ENCODE data around the gene GLOD4. TPM values are rescaled to one million over a fixed set of nuclear protein-coding genes. Genes with fewer than 3 reads are reported as not detected.

The GLOD4 gene
- total and polyA plus RNA-seq, 9 donors = 22.1 to 90.6 (median 46.0) TPM

- TF ChIP-seq POLR2A (IDR thresholded peaks at IDR 0.05) = no peak
- no peak for TF ChIP-seq CTCF (IDR thresholded peaks at IDR 0.05)
- no peak for TF ChIP-seq EP300 (IDR thresholded peaks at IDR 0.05)
- whole genome bisulfite sequencing, 3 donors = 93 to 95% (median 94%) methylated on average over 18 to 19 of the region's 19 CpGs
- Histone ChIP-seq H3K27ac (no peak overlapping the region), H3K27me3 (no peaks in the 10 kb centered on the region), H3K9me3 (no peaks in the 10 kb centered on the region), H3K4me3 (no peak overlapping the region), H3K36me3 (no peaks in the 10 kb centered on the region), H3K4me1 (ENCODE audit: insufficient read depth) (no peaks in the 10 kb centered on the region)
- DNase-seq = no peak
- intact Hi-C loops (cut with DNase I) = no loop called here
Observed at GRCh38 chr17:819251-819650, 37.2 kb upstream of the GLOD4 start.

- Histone ChIP-seq H3K4me3 (no peak overlapping the region), H3K9me3 (no peaks in the 10 kb centered on the region), H3K27me3 (no peaks in the 10 kb centered on the region), H3K4me1 (ENCODE audit: insufficient read depth) (no peaks in the 10 kb centered on the region), H3K36me3 (no peaks in the 10 kb centered on the region), H3K27ac (no peak overlapping the region)
- WGBS, 3 donors = 90 to 95% (median 93%) methylated on average over 20 of the region's 20 CpGs
- TF ChIP-seq EP300 (IDR thresholded peaks at IDR 0.05) = no peak
- no peak for TF ChIP-seq CTCF (IDR thresholded peaks at IDR 0.05)
- no peak for TF ChIP-seq POLR2A (IDR thresholded peaks at IDR 0.05)
- no peak for DNase-seq
- intact Hi-C loops (cut with DNase I) = no loop called here
Observed at GRCh38 chr17:814371-814770, 32.3 kb upstream of the GLOD4 start.

GRCh38 chr17:812638-813204 lies 30.6 kb upstream of the GLOD4 start:
- 90 to 96% (median 94%) methylated on average over 14 of the region's 14 CpGs for WGBS, 3 donors
- no peaks in the 10 kb centered on the region for H3K27me3 ChIP-seq
- DNase-seq = no peak
- intact Hi-C loops (cut with DNase I) = no loop called here
- no peak overlapping the region for H3K27ac ChIP-seq
- H3K36me3 ChIP-seq = no peaks in the 10 kb centered on the region
- H3K9me3 ChIP-seq = no peaks in the 10 kb centered on the region
- H3K4me3 ChIP-seq = no peak overlapping the region
- no peaks in the 10 kb centered on the region for H3K4me1 ChIP-seq (ENCODE audit: insufficient read depth)
- TF ChIP-seq POLR2A (IDR thresholded peaks at IDR 0.05) (no peak), CTCF (IDR thresholded peaks at IDR 0.05) (no peak), EP300 (IDR thresholded peaks at IDR 0.05) (no peak)

GRCh38 chr17:811051-811784 lies 29.1 kb upstream of the GLOD4 start:
- Histone ChIP-seq H3K9me3 (no peaks in the 10 kb centered on the region), H3K27ac (no peak overlapping the region), H3K27me3 (no peaks in the 10 kb centered on the region), H3K36me3 (no peaks in the 10 kb centered on the region), H3K4me3 (no peak overlapping the region), H3K4me1 (ENCODE audit: insufficient read depth) (no peaks in the 10 kb centered on the region)
- 77 to 83% (median 82%) methylated on average over 28 to 29 of the region's 29 CpGs for WGBS, 3 donors
- DNase-seq = no peak
- TF ChIP-seq EP300 (IDR thresholded peaks at IDR 0.05) (no peak), CTCF (IDR thresholded peaks at IDR 0.05) (no peak), POLR2A (IDR thresholded peaks at IDR 0.05) (no peak)
- intact Hi-C loops (cut with DNase I) = no loop called here

Data from ovary (tissue), 9 donors.